Psoas muscle (tissue), 8 donors: Measurements from ENCODE around the gene PODXL. TPM values are rescaled to one million over a fixed set of nuclear protein-coding genes. Genes with fewer than 3 reads are reported as not detected.

ENCODE experiments used
- ATAC-seq, 4 donors: fragments of 200-7000 bp; cut with Tn5 transposase; one replicate each; pipeline ENCODE4 v1.9.1; 2020; ENCODE audit warnings: moderate library complexity in 3 of 4, mild to moderate bottlenecking in 2 of 4
- DNase-seq, 2 donors: peaks; one replicate each; pipeline ENCODE4 v3.0.0-alpha.2; 2020
- H3K27ac ChIP-seq: fragments of 200-600 bp; one replicate; pipeline ENCODE4 v1.8.0; 2022
- H3K27me3 ChIP-seq, 3 donors: fragments of 200-600 bp in 1 of 3; one replicate each; pipeline versions ENCODE4 v1.6.1 to v1.8.0; 2013 to 2022; ENCODE audit warnings: low read length in 2 of 3, mild to moderate bottlenecking in 2 of 3, moderate library complexity in 1 of 3; ENCODE audit not compliant: insufficient read depth in 3 of 3
- H3K36me3 ChIP-seq, 2 donors: fragments of 200-600 bp in 1 of 2; one replicate each; pipeline versions ENCODE4 v1.6.1 to v1.8.0; 2013 to 2022; ENCODE audit warnings: low read depth in 1 of 2, mild to moderate bottlenecking in 1 of 2, moderate library complexity in 1 of 2; ENCODE audit not compliant: insufficient read depth in 1 of 2
- H3K4me1 ChIP-seq: fragments of 200-600 bp; one replicate; pipeline ENCODE4 v1.8.0; 2022
- H3K4me3 ChIP-seq: fragments of 200-600 bp; one replicate; pipeline ENCODE4 v1.8.0; 2022; ENCODE audit warnings: mild to moderate bottlenecking
- H3K9me3 ChIP-seq: fragments of 200-600 bp; one replicate; pipeline ENCODE4 v1.8.0; 2022
- CTCF ChIP-seq: fragments of 200-600 bp; IDR thresholded peaks from one replicate; pipeline ENCODE4 v1.8.0; 2022; ENCODE audit warnings: antibody characterized with exemption
- WGBS, 3 donors: extraction: QIAGEN DNeasy Blood & Tissue Kit; methylation state at CpG; one replicate each; pipeline versions ENCODE4 v1.1.6 to v1.1.7; 2013; 5-methylcytosine and 5-hydroxymethylcytosine counted together
- intact Hi-C, 2 donors: fragments of 100-400 bp; cut with DNase I; formaldehyde crosslinking; loops; one replicate each; pipeline versions ENCODE4 v1.11.0 to v1.14.2; 2022
- polyA plus RNA-seq, 3 donors: library from polyadenylated mRNA; stranded (reverse); fragments of 200-250 nt; gene quantifications; one replicate each; pipeline ENCODE4 v1.2.3, GENCODE V29; 2013
- total RNA-seq, 4 donors: library from RNA; stranded (reverse); fragmentation: NEBNext Ultra II Directional in 2 of 4; extraction: Animal tissue kit (Norgen Biotek cat#: 25700) in 2 of 4; gene quantifications; one replicate each; pipeline versions ENCODE4 v1.2.1 to v1.2.4, GENCODE V29; 2021 to 2023
- donor health status: healthy with polysubstance abuse.
- donor health status: DM: no; HTN: no; CAD: no; lungs with moderate emphysema.
- donor health status: Bipolar disorder and iron deficiency.
- donor health status: healthy.
- donor health status: DM: yes; HTN: yes; CAD: no.
- donor health status: DM: no; HTN: no; CAD: no.
- donor health status: DM: no; HTN: no; CAD: no.
- donor health status: DM: yes; HTN: yes; CAD: no.

Gene PODXL
- total and polyA plus RNA-seq, 7 donors = 9.0 to 46.8 (median 16.2) TPM

- no peaks in the 10 kb centered on the region for H3K9me3 ChIP-seq
- DNase-seq (no peak), ATAC-seq (no peak)
- no peak for TF ChIP-seq CTCF
- 66 to 78% (median 68%) methylated on average over 7 of the region's 7 CpGs for WGBS, 3 donors
- H3K27me3 ChIP-seq = no peaks in the 10 kb centered on the region
- H3K4me3 ChIP-seq = no peak overlapping the region
- intact Hi-C loops = no loop called here
- H3K4me1 ChIP-seq = peaks cover 38% of the 10 kb centered on the region
- no peak overlapping the region for H3K27ac ChIP-seq
- H3K36me3 ChIP-seq = no peaks in the 10 kb centered on the region
These were observed 20.0 kb downstream of the PODXL start for GRCh38 chr7:131536361-131536849.

- no peak for ATAC-seq
- H3K4me1 ChIP-seq = peaks cover 20% of the 10 kb centered on the region
- TF ChIP-seq CTCF = no peak
These were observed 22.6 kb downstream of the PODXL start for GRCh38 chr7:131533566-131534561.

GRCh38 chr7:131533151-131533559, 23.3 kb downstream of the PODXL start:
- ATAC-seq (no peak), DNase-seq (no peak)
- WGBS, 3 donors = 75 to 79% (median 76%) methylated on average over 9 of the region's 9 CpGs
- no peak for TF ChIP-seq CTCF
- no peaks in the 10 kb centered on the region for H3K36me3 ChIP-seq
- H3K4me1 ChIP-seq = peaks cover 13% of the 10 kb centered on the region
- peak overlapping the region; percentile 41 for H3K27ac ChIP-seq
- no peaks in the 10 kb centered on the region for H3K9me3 ChIP-seq
- no peaks in the 10 kb centered on the region for H3K27me3 ChIP-seq
- no peak overlapping the region for H3K4me3 ChIP-seq
- intact Hi-C loops = no loop called here

More at GRCh38 chr7:131533566-131534561, 22.6 kb downstream of the PODXL start:
- Histone ChIP-seq H3K36me3 (no peaks in the 10 kb centered on the region), H3K27ac (no peak overlapping the region), H3K4me3 (no peak overlapping the region), H3K9me3 (no peaks in the 10 kb centered on the region), H3K27me3 (no peaks in the 10 kb centered on the region)
- no peak for DNase-seq
- intact Hi-C loops = no loop called here
- WGBS, 3 donors = 79 to 85% (median 83%) methylated on average over 15 of the region's 15 CpGs

GRCh38 chr7:131532570-131533091, 23.8 kb downstream of the PODXL start:
- H3K4me3 ChIP-seq = no peak overlapping the region
- peaks cover 8% of the 10 kb centered on the region for H3K4me1 ChIP-seq
- ATAC-seq = no peak
- intact Hi-C loops = no loop called here
- H3K9me3 ChIP-seq = no peaks in the 10 kb centered on the region
- 65 to 80% (median 77%) methylated on average over 10 of the region's 10 CpGs for WGBS, 3 donors
- no peak for DNase-seq
- peak overlapping the region; percentile 41 for H3K27ac ChIP-seq
- no peaks in the 10 kb centered on the region for H3K36me3 ChIP-seq
- TF ChIP-seq CTCF = no peak
- no peaks in the 10 kb centered on the region for H3K27me3 ChIP-seq
